ENCODE data around the gene ST3GAL5. TPM values are rescaled to one million over a fixed set of nuclear protein-coding genes. Genes with fewer than 3 reads are reported as not detected.

ST3GAL5 gene
- total and polyA plus RNA-seq, 2 of the 8 experiments (the other 6 are each of a cell fraction or from before 2014, with no cell fraction given): 1.9 to 4.5 TPM

- H3K79me2 ChIP-seq (ENCODE audit: control insufficient read depth in 1 of 2, insufficient read depth in 2 of 2, low read length in 2 of 2): no peaks in the 10 kb centered on the region
- no peaks in the 10 kb centered on the region for H3K36me3 ChIP-seq (ENCODE audit: control insufficient read depth in 2 of 4, insufficient read depth in 4 of 4, low read length in 3 of 4)
- TF ChIP-seq SP4 (IDR thresholded peaks at IDR 0.05; ENCODE audit: low read length): no peak
- TF ChIP-seq POLR2AphosphoS5 (IDR thresholded peaks at IDR 0.05; ENCODE audit: low read depth, low read length): no peak
- no peak for TF ChIP-seq POLR2A (IDR thresholded peaks at IDR 0.05; ENCODE audit: control extremely low read depth in 1 of 2, low read depth in 2 of 2, low read length in 2 of 2)
- no peak for TF ChIP-seq USF2 (IDR thresholded peaks at IDR 0.05; ENCODE audit: low read length)
- TF ChIP-seq SIRT6 (IDR thresholded peaks at IDR 0.05; ENCODE audit: low read length): no peak
- TF ChIP-seq TCF12 (IDR thresholded peaks at IDR 0.05; ENCODE audit: low read depth, low read length): no peak
- no peak for TF ChIP-seq EZH2 (IDR thresholded peaks at IDR 0.05; ENCODE audit: low read depth, low read length, severe bottlenecking)
- no peak for TF ChIP-seq HDAC2 (IDR thresholded peaks at IDR 0.05; ENCODE audit: borderline replicate concordance in 1 of 2, low read depth in 2 of 2, low read length in 2 of 2)
- no peak for TF ChIP-seq BRCA1 (IDR thresholded peaks at IDR 0.05; ENCODE audit: low read depth, low read length)
- TF ChIP-seq TBP (IDR thresholded peaks at IDR 0.05; ENCODE audit: low read depth, low read length): no peak
- no peak overlapping the region for H4K91ac ChIP-seq (replicated peaks; ENCODE audit: insufficient read length, low read length)
- no peak overlapping the region for H2BK12ac ChIP-seq (ENCODE audit: low read depth, low read length)
- no peak overlapping the region for H3K14ac ChIP-seq (ENCODE audit: insufficient read length)
- no peak overlapping the region for H2BK20ac ChIP-seq (ENCODE audit: low read length)
- no peak overlapping the region for H3K4ac ChIP-seq (replicated peaks; ENCODE audit: insufficient read length, low read depth, low read length)
- no peak overlapping the region for H4K8ac ChIP-seq (ENCODE audit: extremely low read depth, insufficient read depth, low read length)
- H3K27me3 ChIP-seq (replicated peaks in 1 of 4; ENCODE audit: control insufficient read depth in 3 of 4, extremely low read depth in 1 of 4, insufficient read depth in 3 of 4, low read length in 3 of 4): peaks cover 0 to 19% (median 13%) of the 10 kb centered on the region in 4 experiments; a peak in 6 of 7 replicates
- peak overlapping the region; percentile 53 to 88 (median 76) for H3K4me3 ChIP-seq (ENCODE audit: extremely low read depth in 1 of 4, insufficient read depth in 2 of 4, low read depth in 3 of 4, low read length in 4 of 4)
- WGBS, 2 experiments (ENCODE audit: extremely low coverage in 1 of 2, insufficient coverage in 1 of 2, insufficient read length in 1 of 2, insufficient replicate concordance in 2 of 2, low coverage in 1 of 2, low lambda C conversion rate in 2 of 2, missing lambda C conversion rate in 1 of 2): 69% methylated on average over 22 of the region's 22 CpGs; no CpG with 5 or more reads in 1 of the 2 experiments
- H3K23ac ChIP-seq (ENCODE audit: insufficient read length): no peak overlapping the region
- peak overlapping the region; percentile 62; the same call in 1 of the 2 replicates for H2BK5ac ChIP-seq (ENCODE audit: low read depth, low read length)
- ChIA-PET CTCF (ENCODE audit: partially characterized antibody) (interaction anchor here (0.6 to 3.9 kb wide), 23 partner anchors 8 to 187 kb away, joined by 3 to 19 read pairs (median 4); no protein-coding TSS in a partner anchor), POLR2A (ENCODE audit: partially characterized antibody) (interaction anchor here (1.1 to 1.4 kb wide), 2 partner anchors 14 to 132 kb away, joined by 3 to 4 read pairs; no protein-coding TSS in a partner anchor)
- H4K20me1 ChIP-seq (replicated peaks in 1 of 2; ENCODE audit: control insufficient read depth in 1 of 2, insufficient read depth in 2 of 2, low read length in 2 of 2): peaks cover 0 to 3% of the 10 kb centered on the region in 2 experiments
- H3K9ac ChIP-seq (replicated peaks in 1 of 4; ENCODE audit: extremely low read depth in 1 of 4, low read depth in 3 of 4, low read length in 3 of 4): peak overlapping the region in 1 of 4 experiments; percentile 38; a peak in 1 of 7 replicates
- no peak for FAIRE-seq
- DNase-seq (ENCODE audit: low read depth in 1 of 2, low spot score in 2 of 2): no peak
- H3K9me3 ChIP-seq (ENCODE audit: insufficient read depth in 2 of 2, low read depth in 1 of 2, low read length in 1 of 2): no peaks in the 10 kb centered on the region
- H3K23me2 ChIP-seq (ENCODE audit: low read depth, low read length): peaks cover 10% of the 10 kb centered on the region; the same call in 1 of the 2 replicates
- no peak overlapping the region for H3K18ac ChIP-seq (ENCODE audit: extremely low read depth, low read length)
- no peak overlapping the region for H3K27ac ChIP-seq (ENCODE audit: low read depth, low read length)
- H2AK5ac ChIP-seq (ENCODE audit: low read depth, low read length): no peak overlapping the region
- H2BK15ac ChIP-seq (ENCODE audit: low read length): no peak overlapping the region
- no peaks in the 10 kb centered on the region for H3K79me1 ChIP-seq (ENCODE audit: low read depth, low read length)
- H3K56ac ChIP-seq (replicated peaks; ENCODE audit: insufficient read length, low read depth, low read length): no peak overlapping the region
- H3K4me1 ChIP-seq (replicated peaks in 1 of 4; ENCODE audit: control insufficient read depth in 3 of 4, insufficient read depth in 4 of 4, low read length in 3 of 4): peaks cover 5 to 8% (median 6%) of the 10 kb centered on the region in 4 experiments
- H3K4me2 ChIP-seq (ENCODE audit: insufficient read depth in 1 of 2, low read depth in 2 of 2, low read length in 2 of 2): peak overlapping the region; percentile 80 to 90
- H2BK120ac ChIP-seq (replicated peaks; ENCODE audit: low read depth, low read length): no peak overlapping the region
- no peak overlapping the region for H4K5ac ChIP-seq (ENCODE audit: insufficient read length, low read depth, low read length)
- H2AFZ ChIP-seq (ENCODE audit: low read length): peak overlapping the region; percentile 87
These were observed 964 bp upstream of the ST3GAL5 start for GRCh38 chr2:85889627-85890281.

Measured in H1 (cell line).